Epithelial cell of esophagus (primary cell): ENCODE data around the gene SYNPO2.
A peak's percentile ranks its signal among the peaks of the same experiment; 100 is the strongest.

ENCODE experiments used
- DNase-seq: peaks from one replicate; pipeline ENCODE4 v3.0.0; 2010; ENCODE audit warnings: low read depth
- H3K4me3 ChIP-seq: 2 replicates; pipeline ENCODE4 v1.5.1; 2011; ENCODE audit warnings: mild to moderate bottlenecking, low read length, control low read depth
- TF ChIP-seq, protein P1 (sequence below): IDR thresholded peaks from 2 replicates; pipeline ENCODE4 v1.5.1; 2011; ENCODE audit warnings: low read depth, mild to moderate bottlenecking, low read length, control low read depth, inconsistent platforms; ENCODE audit not compliant: insufficient read depth; ENCODE audit errors: missing control alignments

The SYNPO2 gene, protein sequence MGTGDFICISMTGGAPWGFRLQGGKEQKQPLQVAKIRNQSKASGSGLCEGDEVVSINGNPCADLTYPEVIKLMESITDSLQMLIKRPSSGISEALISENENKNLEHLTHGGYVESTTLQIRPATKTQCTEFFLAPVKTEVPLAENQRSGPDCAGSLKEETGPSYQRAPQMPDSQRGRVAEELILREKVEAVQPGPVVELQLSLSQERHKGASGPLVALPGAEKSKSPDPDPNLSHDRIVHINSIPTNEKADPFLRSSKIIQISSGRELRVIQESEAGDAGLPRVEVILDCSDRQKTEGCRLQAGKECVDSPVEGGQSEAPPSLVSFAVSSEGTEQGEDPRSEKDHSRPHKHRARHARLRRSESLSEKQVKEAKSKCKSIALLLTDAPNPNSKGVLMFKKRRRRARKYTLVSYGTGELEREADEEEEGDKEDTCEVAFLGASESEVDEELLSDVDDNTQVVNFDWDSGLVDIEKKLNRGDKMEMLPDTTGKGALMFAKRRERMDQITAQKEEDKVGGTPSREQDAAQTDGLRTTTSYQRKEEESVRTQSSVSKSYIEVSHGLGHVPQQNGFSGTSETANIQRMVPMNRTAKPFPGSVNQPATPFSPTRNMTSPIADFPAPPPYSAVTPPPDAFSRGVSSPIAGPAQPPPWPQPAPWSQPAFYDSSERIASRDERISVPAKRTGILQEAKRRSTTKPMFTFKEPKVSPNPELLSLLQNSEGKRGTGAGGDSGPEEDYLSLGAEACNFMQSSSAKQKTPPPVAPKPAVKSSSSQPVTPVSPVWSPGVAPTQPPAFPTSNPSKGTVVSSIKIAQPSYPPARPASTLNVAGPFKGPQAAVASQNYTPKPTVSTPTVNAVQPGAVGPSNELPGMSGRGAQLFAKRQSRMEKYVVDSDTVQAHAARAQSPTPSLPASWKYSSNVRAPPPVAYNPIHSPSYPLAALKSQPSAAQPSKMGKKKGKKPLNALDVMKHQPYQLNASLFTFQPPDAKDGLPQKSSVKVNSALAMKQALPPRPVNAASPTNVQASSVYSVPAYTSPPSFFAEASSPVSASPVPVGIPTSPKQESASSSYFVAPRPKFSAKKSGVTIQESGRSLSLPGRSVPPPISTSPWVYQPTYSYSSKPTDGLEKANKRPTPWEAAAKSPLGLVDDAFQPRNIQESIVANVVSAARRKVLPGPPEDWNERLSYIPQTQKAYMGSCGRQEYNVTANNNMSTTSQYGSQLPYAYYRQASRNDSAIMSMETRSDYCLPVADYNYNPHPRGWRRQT

DNA sequence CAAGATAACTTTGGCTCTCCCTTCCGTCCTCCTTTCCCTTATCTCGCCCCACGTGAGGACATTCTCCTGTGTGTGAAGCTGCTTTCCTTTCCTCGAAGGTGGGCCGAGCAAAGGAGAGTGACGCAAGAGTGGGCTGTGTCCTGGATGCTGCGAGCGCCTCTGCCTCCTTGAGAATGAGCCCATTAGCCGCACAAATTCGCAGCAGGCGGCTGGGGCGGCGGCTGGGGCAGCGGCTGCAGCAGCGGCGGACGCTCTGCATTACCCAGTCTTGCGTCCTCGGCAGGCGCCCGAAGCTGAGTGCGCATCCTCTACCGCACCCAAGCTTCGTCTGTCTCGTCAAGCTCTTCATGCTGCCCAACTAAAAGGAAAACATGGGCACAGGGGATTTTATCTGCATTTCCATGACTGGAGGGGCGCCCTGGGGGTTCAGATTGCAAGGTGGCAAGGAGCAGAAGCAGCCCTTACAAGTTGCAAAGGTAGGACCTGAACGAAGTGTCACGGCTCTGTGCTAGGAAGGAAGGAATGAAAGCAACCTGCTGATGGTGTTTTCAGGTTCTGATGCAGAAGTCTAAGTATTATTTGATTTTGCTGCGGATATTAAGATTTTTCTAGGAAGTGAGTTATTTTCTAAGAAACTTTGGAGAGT, at the start of gene SYNPO2:
SYNPO2 (plus strand) TSS at position 189 of the 646 bp plus-strand sequence; CDS start at position 372, 183 bp downstream.
- H3K4me3 ChIP-seq = peak within 1 kb of the TSS; percentile 47
- peak; percentile 77 for DNase-seq

DNA sequence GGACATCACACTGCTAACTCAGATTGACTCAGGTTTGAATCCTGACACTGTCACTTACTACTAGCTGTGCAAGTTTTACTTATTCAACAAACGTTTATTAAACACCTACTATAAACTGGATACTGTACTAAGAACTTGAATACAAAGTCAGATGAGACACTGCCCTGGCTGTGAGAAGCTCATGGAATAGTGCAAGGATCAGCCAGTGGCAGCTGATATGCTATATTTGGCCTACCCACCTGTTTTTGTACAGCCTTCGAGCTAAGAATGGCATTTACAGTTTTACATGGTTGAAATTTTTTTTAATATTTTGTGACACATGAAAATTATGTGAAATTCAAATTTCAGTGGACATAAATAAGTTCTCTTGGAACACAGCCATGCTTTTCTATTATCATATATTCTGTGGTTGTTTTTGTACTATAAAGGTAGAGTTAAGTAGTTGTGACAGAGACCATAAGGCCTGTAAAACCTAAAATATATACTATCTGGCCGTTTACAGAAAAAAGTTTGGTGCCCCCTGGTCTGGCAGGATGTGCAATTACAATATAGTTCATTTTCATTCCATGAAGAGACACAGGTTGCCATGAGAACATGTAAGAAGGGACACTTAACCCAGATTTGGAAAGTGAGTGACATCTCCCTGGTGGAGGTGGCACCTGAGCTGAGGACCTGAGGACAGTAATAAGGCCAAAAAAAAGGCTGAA, 49.3 kb upstream of the SYNPO2 start:
- no peak overlapping the region for H3K4me3 ChIP-seq
- DNase-seq = no peak
- TF ChIP-seq, protein P1, sequence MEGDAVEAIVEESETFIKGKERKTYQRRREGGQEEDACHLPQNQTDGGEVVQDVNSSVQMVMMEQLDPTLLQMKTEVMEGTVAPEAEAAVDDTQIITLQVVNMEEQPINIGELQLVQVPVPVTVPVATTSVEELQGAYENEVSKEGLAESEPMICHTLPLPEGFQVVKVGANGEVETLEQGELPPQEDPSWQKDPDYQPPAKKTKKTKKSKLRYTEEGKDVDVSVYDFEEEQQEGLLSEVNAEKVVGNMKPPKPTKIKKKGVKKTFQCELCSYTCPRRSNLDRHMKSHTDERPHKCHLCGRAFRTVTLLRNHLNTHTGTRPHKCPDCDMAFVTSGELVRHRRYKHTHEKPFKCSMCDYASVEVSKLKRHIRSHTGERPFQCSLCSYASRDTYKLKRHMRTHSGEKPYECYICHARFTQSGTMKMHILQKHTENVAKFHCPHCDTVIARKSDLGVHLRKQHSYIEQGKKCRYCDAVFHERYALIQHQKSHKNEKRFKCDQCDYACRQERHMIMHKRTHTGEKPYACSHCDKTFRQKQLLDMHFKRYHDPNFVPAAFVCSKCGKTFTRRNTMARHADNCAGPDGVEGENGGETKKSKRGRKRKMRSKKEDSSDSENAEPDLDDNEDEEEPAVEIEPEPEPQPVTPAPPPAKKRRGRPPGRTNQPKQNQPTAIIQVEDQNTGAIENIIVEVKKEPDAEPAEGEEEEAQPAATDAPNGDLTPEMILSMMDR = no peak

More for the DNA sequence above, at the start of gene SYNPO2:
- TF ChIP-seq, protein P1 = no peak

DNA sequence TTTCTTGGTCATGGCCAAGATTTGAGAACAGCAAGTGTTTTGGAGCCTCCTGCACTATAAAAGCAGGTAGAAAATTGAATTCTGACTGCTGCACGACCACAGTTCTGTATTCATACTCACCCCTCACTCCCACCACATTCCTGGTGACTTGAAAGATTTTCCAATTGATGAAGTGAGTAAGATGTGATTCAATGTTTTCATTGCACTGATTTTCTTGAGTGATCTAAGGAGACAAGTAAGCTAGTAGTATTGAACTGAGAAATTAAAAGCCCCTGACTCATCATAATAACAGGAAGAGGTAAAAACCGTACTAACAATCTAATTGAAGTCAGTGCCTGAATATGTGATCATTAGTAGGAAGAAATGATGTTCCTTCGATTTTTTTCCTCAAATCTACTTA, 46.6 kb upstream of the SYNPO2 start:
- peak; percentile 44 for DNase-seq
- TF ChIP-seq, protein P1 = no peak
- H3K4me3 ChIP-seq = no peak overlapping the region

DNA sequence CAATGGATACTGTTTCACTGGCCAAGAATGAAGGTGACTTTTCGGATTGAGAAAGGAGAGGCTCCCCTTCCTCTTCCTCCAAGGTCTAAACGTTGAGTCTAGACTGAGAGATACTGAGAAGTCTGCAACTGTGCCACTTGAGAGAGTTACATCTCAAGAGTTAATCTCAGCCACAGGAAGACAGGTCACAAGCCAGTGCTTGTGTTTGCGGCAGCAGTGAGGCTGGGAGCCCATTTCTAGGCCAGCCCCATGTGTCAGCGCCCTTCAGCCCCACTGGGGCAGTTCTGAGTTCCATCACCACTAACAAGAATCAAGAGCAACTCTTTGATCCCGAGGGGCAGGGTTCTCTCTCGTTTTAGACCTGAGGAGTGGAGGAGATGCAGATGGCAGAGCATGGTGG, 45.4 kb upstream of the SYNPO2 start:
- DNase-seq = no peak
- TF ChIP-seq, protein P1 = no peak
- no peak overlapping the region for H3K4me3 ChIP-seq

DNA sequence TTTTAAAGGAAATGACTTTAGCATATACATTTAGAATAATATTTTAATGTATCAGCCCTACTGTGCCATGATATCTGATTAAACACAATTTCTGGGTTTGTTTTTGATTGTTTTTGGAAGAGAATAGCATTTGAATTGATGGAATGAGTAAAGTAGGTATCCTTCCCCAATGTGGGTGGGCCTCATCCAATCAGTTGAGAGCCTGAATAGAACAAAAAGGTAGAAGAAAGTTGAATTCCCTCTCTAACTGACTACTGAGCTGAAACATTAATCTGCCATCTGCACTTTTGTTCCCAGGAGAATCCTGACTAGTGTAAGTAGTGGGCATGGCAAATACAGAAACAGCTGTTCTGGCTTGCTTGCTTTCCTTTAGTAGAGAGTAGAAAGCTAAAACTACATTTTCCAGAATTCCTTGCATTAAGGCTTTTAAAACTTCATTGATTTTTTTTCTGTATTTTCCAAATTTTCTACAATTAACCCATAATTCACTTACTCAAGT, 43.1 kb upstream of the SYNPO2 start:
- no peak overlapping the region for H3K4me3 ChIP-seq
- no peak for DNase-seq
- TF ChIP-seq, protein P1 = no peak
